ENCODE data around the gene KIR2DL4. TPM values are rescaled to one million over a fixed set of nuclear protein-coding genes. Genes with fewer than 3 reads are reported as not detected.

KIR2DL4 gene
- total RNA-seq, 1 experiment from 2014 or later, result not detected

GRCh38 chr19:54805665-54806515, 2.5 kb downstream of the KIR2DL4 start:
- intact Hi-C loops (cut with micrococcal nuclease), result no loop called here
- no peak overlapping the region for H3K9ac ChIP-seq (ENCODE audit: low read length)
- ChIA-PET RAD21 (ENCODE audit: low non-redundant PET in 1 of 2, low total read pairs in 2 of 2, uncharacterized antibody in 2 of 2, unreplicated experiment in 2 of 2) (no interaction called here), POLR2A (no interaction called here), CTCF (no interaction called here)
- no peak for ATAC-seq
- H3K4me3 ChIP-seq (replicated peaks in 1 of 2; ENCODE audit: low read depth in 1 of 2, low read length in 2 of 2), result no peak overlapping the region
- H3K27ac ChIP-seq (ENCODE audit: low read depth, low read length), result no peak overlapping the region
- no peaks in the 10 kb centered on the region for H3K79me2 ChIP-seq (ENCODE audit: insufficient read depth, low read length)
- no peak overlapping the region for H2AFZ ChIP-seq (ENCODE audit: low read depth, low read length, poor library complexity, severe bottlenecking)
- H3K4me1 ChIP-seq (ENCODE audit: control insufficient read depth in 1 of 2, insufficient read depth in 2 of 2, low read length in 2 of 2), result no peaks in the 10 kb centered on the region
- DNase-seq (ENCODE audit: low read depth, low spot score), result no peak
- no peak overlapping the region for H3K4me2 ChIP-seq (ENCODE audit: low read length)
- peaks cover 12% of the 10 kb centered on the region; the same call in 1 of the 2 replicates for H3K27me3 ChIP-seq (ENCODE audit: insufficient read depth, low read length)
- TF ChIP-seq REST (IDR thresholded peaks at IDR 0.05; ENCODE audit: low read depth), result no peak
- no peak for TF ChIP-seq POLR2A (IDR thresholded peaks at IDR 0.05; ENCODE audit: borderline replicate concordance, extremely low read depth, insufficient read depth, insufficient read length)
- TF ChIP-seq YY1 (IDR thresholded peaks at IDR 0.05; ENCODE audit: extremely low read depth, insufficient replicate concordance, low read depth, low read length), result no peak
- no peak for TF ChIP-seq SIN3A (IDR thresholded peaks at IDR 0.05; ENCODE audit: low read depth)
- TF ChIP-seq TCF7L2 (IDR thresholded peaks at IDR 0.05; ENCODE audit: borderline replicate concordance, extremely low read depth, insufficient read depth, insufficient read length), result no peak
- no peak for TF ChIP-seq ELF1 (IDR thresholded peaks at IDR 0.05; ENCODE audit: borderline replicate concordance, low read depth)
- TF ChIP-seq EZH2 (IDR thresholded peaks at IDR 0.05), result no peak
- no peak for TF ChIP-seq EGR1 (IDR thresholded peaks at IDR 0.05; ENCODE audit: low read depth)
- TF ChIP-seq, protein P1, sequence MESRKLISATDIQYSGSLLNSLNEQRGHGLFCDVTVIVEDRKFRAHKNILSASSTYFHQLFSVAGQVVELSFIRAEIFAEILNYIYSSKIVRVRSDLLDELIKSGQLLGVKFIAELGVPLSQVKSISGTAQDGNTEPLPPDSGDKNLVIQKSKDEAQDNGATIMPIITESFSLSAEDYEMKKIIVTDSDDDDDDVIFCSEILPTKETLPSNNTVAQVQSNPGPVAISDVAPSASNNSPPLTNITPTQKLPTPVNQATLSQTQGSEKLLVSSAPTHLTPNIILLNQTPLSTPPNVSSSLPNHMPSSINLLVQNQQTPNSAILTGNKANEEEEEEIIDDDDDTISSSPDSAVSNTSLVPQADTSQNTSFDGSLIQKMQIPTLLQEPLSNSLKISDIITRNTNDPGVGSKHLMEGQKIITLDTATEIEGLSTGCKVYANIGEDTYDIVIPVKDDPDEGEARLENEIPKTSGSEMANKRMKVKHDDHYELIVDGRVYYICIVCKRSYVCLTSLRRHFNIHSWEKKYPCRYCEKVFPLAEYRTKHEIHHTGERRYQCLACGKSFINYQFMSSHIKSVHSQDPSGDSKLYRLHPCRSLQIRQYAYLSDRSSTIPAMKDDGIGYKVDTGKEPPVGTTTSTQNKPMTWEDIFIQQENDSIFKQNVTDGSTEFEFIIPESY (IDR thresholded peaks at IDR 0.05; ENCODE audit: extremely low read depth, insufficient replicate concordance, low read length), result no peak
- TF ChIP-seq CBX3 (IDR thresholded peaks at IDR 0.05; ENCODE audit: low read depth), result no peak
- TF ChIP-seq RAD21 (IDR thresholded peaks at IDR 0.05; ENCODE audit: low read depth), result no peak
- no peak for TF ChIP-seq SRF (IDR thresholded peaks at IDR 0.05; ENCODE audit: low read depth)
- no peak for TF ChIP-seq EZH2phosphoT487 (IDR thresholded peaks at IDR 0.05; ENCODE audit: borderline replicate concordance)
- no peak for TF ChIP-seq MAX (IDR thresholded peaks at IDR 0.05)
- no peak for TF ChIP-seq ATF3 (IDR thresholded peaks at IDR 0.05)
- no peak for TF ChIP-seq POLR2AphosphoS5 (IDR thresholded peaks at IDR 0.05; ENCODE audit: low read depth, low read length)
- H3K9me2 ChIP-seq (ENCODE audit: insufficient read depth), result no peaks in the 10 kb centered on the region
- peaks cover 0 to 3% of the 10 kb centered on the region in 2 experiments; a peak in 1 of 4 replicates for H3K9me3 ChIP-seq (ENCODE audit: control insufficient read depth in 1 of 2, insufficient read depth in 1 of 2, low read depth in 1 of 2, low read length in 2 of 2)
- H4K20me1 ChIP-seq (ENCODE audit: insufficient read depth), result no peaks in the 10 kb centered on the region
- BruUV-seq (replicated peaks), result no TSS peak
- H3K36me3 ChIP-seq (ENCODE audit: control insufficient read depth in 1 of 2, insufficient read depth in 2 of 2, low read length in 2 of 2), result no peaks in the 10 kb centered on the region
